H7 (cell line): ENCODE results near the gene WWOX. TPM values are rescaled to one million over a fixed set of nuclear protein-coding genes. Genes with fewer than 3 reads are reported as not detected.

Source experiments
- DNase-seq: peaks from one replicate; pipeline ENCODE4 v3.0.0; 2012
- H3K27me3 ChIP-seq: 2 replicates; pipeline ENCODE4 v1.6.0; 2011; ENCODE audit warnings: mild to moderate bottlenecking, low read length; ENCODE audit not compliant: control insufficient read depth, insufficient read depth
- H3K36me3 ChIP-seq: replicated peaks from 2 replicates; pipeline ENCODE4 v1.5.1; 2011; ENCODE audit warnings: low read length; ENCODE audit not compliant: control insufficient read depth, insufficient read depth
- H3K4me3 ChIP-seq: 2 replicates; pipeline ENCODE4 v1.5.1; 2011; ENCODE audit warnings: low read depth, mild to moderate bottlenecking, control low read depth, low read length, moderate library complexity; ENCODE audit not compliant: insufficient read depth
- total RNA-seq: library from RNA; depleted of rRNA; stranded (reverse); fragments of >200 nt; shearing (Covaris generic); gene quantifications from 2 replicates; pipeline ENCODE4 v1.2.3, GENCODE V29; 2014

The WWOX gene
- total RNA-seq, 1 experiment from 2014 or later: 29.2 TPM

DNA sequence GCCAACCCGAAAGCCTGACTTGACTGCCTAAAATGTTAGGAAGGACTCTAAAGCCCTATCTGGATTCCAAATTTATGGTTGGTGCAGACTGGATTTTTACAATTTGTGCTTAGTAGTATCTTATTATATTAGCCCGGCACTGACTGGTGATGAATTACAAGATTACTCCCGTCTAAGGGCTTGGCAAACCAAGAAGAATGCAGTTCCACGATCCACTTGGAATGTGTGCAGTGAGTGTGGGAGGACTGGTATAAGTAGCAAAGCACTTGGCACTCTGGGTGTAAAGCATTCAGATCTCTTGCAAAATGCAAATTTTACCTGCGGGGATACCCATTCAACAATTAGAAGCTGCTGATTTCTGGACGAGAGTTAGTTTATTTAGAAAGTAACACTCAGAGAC is 961.7 kb downstream of the WWOX start:
- no peak overlapping the region for H3K4me3 ChIP-seq

GRCh38 chr16:79062336-79062735 is 962.9 kb downstream of the WWOX start:
- DNase-seq: no peak
- Histone ChIP-seq H3K27me3 (no peaks in the 10 kb centered on the region), H3K4me3 (no peak overlapping the region), H3K36me3 (no peaks in the 10 kb centered on the region)

More for the DNA sequence above, 961.7 kb downstream of the WWOX start:
- Histone ChIP-seq H3K27me3 (no peaks in the 10 kb centered on the region), H3K36me3 (no peaks in the 10 kb centered on the region)
- DNase-seq: no peak

DNA sequence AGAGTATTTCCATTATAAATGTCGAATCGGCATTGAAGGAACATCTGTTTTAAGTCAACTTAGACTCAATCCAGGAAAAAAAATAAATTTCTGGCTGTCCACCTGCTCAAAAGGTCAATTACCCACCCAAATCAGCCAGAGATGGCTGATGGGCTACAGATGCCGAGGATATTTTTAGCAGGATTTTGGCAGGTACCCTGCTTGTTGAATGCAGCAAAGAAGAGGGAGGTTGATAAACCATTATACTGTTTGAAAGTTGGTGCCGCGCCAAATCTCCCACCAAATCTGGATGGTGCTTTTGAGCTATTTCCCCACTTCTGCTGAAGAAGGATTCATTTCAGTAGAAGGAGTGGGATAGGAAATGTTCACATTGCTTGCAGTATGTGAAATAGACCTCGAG is 963.4 kb downstream of the WWOX start:
- DNase-seq: no peak
- H3K36me3 ChIP-seq: no peaks in the 10 kb centered on the region
- H3K4me3 ChIP-seq: no peak overlapping the region
- H3K27me3 ChIP-seq: no peaks in the 10 kb centered on the region

GRCh38 chr16:79064256-79064972 is 965.0 kb downstream of the WWOX start:
- Histone ChIP-seq H3K4me3 (no peak overlapping the region), H3K27me3 (no peaks in the 10 kb centered on the region), H3K36me3 (no peaks in the 10 kb centered on the region)
- DNase-seq: no peak

DNA sequence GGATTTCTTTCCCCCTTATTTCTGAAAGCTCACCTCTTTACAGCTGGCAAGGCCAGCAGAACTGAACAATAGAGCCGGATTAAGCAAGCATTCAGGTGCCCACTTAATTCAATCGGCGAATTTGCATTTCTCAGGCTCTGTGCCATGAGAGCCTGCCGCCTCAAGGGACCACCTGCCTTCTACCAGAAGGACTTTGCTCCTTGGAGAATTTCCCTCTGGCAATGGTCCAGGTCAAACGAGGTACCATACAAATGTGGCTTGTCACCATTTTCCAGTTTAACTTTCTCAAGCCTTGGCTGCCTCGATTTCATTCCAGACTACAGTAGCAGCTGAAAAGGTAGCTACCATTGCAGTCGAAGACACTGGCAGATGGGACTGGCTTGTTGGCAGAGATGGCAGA is 967.1 kb downstream of the WWOX start:
- no peak overlapping the region for H3K4me3 ChIP-seq
- no peaks in the 10 kb centered on the region for H3K36me3 ChIP-seq
- peak; percentile 15 for DNase-seq
- H3K27me3 ChIP-seq: no peaks in the 10 kb centered on the region

- no peaks in the 10 kb centered on the region for H3K27me3 ChIP-seq
- no peak for DNase-seq
- H3K36me3 ChIP-seq: no peaks in the 10 kb centered on the region
- no peak overlapping the region for H3K4me3 ChIP-seq
Measured at GRCh38 chr16:79067600-79067999, 968.1 kb downstream of the WWOX start.

GRCh38 chr16:79069121-79069520 is 969.7 kb downstream of the WWOX start:
- Histone ChIP-seq H3K4me3 (no peak overlapping the region), H3K27me3 (no peaks in the 10 kb centered on the region), H3K36me3 (no peaks in the 10 kb centered on the region)
- no peak for DNase-seq

DNA sequence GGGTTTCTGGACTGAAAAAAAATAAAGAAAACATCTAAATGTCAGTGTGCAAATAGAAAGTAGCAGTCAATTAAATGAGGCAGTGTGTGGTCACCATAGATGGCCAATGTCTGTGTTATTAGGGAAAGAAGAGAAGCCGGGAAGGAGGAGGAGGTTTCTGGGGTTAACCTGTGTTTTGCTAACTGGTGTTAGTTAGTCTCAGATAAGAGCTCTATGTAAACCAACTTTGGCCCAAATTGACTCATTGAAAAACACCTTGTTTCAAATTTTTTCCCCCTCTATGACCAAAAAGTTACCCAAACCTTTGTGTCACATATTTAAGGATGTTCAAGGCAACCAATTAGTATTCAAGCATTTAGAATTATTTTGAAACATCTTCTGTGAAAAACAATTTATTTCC is 970.2 kb downstream of the WWOX start:
- H3K36me3 ChIP-seq: no peaks in the 10 kb centered on the region
- no peak for DNase-seq
- no peaks in the 10 kb centered on the region for H3K27me3 ChIP-seq
- no peak overlapping the region for H3K4me3 ChIP-seq

GRCh38 chr16:79071424-79071823 is 972.0 kb downstream of the WWOX start:
- Histone ChIP-seq H3K36me3 (no peaks in the 10 kb centered on the region), H3K4me3 (no peak overlapping the region), H3K27me3 (no peaks in the 10 kb centered on the region)
- no peak for DNase-seq

GRCh38 chr16:79072517-79072916 is 973.1 kb downstream of the WWOX start:
- no peak for DNase-seq
- no peaks in the 10 kb centered on the region for H3K27me3 ChIP-seq

DNA sequence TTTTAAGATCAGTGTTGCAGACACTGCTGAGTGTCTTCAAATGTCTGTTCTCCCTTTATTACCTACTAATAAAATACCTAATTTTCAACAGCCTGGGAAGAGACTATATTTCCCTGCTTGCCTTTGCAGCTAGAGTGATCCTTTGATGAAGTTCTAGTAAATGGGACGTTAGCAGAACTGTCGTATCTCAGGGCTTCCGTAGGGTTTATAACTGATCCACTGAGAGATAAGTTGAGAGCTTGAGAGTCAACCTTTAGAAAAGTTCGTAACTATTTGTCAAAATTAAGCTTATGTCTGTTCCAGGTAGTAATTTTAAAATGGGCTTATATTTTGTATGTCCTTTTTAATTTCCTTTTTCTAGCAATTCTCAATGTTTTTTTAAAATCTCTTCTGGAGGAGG is 974.1 kb downstream of the WWOX start:
- H3K27me3 ChIP-seq: no peaks in the 10 kb centered on the region
- no peak overlapping the region for H3K4me3 ChIP-seq
- no peak for DNase-seq
- no peaks in the 10 kb centered on the region for H3K36me3 ChIP-seq

More at GRCh38 chr16:79072517-79072916, 973.1 kb downstream of the WWOX start:
- no peaks in the 10 kb centered on the region for H3K36me3 ChIP-seq
- no peak overlapping the region for H3K4me3 ChIP-seq

DNA sequence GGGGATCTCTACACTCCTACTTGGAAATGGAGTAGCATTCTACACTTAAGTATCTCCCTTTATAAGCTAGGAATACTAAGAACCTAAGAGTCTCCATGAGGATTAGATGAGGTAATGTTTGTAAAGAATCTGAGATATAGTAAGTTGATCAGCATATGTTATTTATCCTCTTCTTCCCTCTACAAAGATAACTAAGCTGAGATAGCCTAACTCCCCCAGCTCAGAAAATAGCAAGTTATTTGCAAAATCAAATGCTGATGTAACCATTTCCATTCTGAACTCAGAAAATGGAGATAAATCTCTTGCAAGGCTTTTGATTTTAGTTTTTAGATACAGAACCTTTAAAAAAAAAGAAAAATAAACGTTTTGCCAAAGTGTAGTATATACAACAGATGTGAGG is 975.1 kb downstream of the WWOX start:
- no peaks in the 10 kb centered on the region for H3K27me3 ChIP-seq
- H3K4me3 ChIP-seq: no peak overlapping the region
- H3K36me3 ChIP-seq: no peaks in the 10 kb centered on the region
- no peak for DNase-seq

GRCh38 chr16:79074951-79075350 is 975.5 kb downstream of the WWOX start:
- Histone ChIP-seq H3K4me3 (no peak overlapping the region), H3K36me3 (no peaks in the 10 kb centered on the region), H3K27me3 (no peaks in the 10 kb centered on the region)
- no peak for DNase-seq

GRCh38 chr16:79076047-79076767 is 976.8 kb downstream of the WWOX start:
- Histone ChIP-seq H3K36me3 (no peaks in the 10 kb centered on the region), H3K4me3 (no peak overlapping the region), H3K27me3 (no peaks in the 10 kb centered on the region)
- no peak for DNase-seq

- no peaks in the 10 kb centered on the region for H3K36me3 ChIP-seq
- H3K4me3 ChIP-seq: no peak overlapping the region
- H3K27me3 ChIP-seq: no peaks in the 10 kb centered on the region
- no peak for DNase-seq
Measured at GRCh38 chr16:79077346-79077745, 977.9 kb downstream of the WWOX start.
